ENCODE results near the gene FHOD3.

DNA sequence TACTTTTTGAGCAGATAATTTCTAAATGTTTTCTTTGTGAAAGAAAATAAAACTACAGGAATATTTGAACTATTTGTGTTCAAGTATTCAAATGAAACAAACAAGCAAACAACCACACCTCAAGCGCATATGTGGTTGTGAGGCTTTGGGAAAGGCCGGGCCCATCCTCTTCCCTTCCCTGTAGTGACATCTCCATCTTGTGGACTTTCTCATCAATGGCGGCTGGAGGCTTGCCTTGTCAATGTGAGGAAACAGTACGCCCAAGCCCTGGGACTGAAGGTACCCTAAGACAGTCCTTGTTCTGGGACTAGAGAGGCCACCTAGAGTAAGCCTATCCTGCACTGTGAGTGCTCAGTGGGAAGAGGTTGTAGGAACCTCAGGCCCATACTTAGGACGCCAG is 364.5 kb downstream of the FHOD3 start:
- TF ChIP-seq, protein P1, sequence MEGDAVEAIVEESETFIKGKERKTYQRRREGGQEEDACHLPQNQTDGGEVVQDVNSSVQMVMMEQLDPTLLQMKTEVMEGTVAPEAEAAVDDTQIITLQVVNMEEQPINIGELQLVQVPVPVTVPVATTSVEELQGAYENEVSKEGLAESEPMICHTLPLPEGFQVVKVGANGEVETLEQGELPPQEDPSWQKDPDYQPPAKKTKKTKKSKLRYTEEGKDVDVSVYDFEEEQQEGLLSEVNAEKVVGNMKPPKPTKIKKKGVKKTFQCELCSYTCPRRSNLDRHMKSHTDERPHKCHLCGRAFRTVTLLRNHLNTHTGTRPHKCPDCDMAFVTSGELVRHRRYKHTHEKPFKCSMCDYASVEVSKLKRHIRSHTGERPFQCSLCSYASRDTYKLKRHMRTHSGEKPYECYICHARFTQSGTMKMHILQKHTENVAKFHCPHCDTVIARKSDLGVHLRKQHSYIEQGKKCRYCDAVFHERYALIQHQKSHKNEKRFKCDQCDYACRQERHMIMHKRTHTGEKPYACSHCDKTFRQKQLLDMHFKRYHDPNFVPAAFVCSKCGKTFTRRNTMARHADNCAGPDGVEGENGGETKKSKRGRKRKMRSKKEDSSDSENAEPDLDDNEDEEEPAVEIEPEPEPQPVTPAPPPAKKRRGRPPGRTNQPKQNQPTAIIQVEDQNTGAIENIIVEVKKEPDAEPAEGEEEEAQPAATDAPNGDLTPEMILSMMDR (conservative IDR thresholded peaks at IDR 0.05; ENCODE audit: low read depth, low read length), result no peak
- no peak for TF ChIP-seq EZH2 (IDR thresholded peaks at IDR 0.05; ENCODE audit: borderline replicate concordance, low read depth, low read length, poor library complexity, severe bottlenecking)

Data from A673 (cell line).